Lower lobe of right lung (tissue), 2 donors: Measurements from ENCODE around the gene DCST1. TPM values are rescaled to one million over a fixed set of nuclear protein-coding genes. Genes with fewer than 3 reads are reported as not detected.

Experiments used
- ATAC-seq, 2 donors: fragments of 200-7000 bp; cut with Tn5 transposase; one replicate each; pipeline ENCODE4 v1.9.1; 2020 to 2022; ENCODE audit warnings: mild to moderate bottlenecking in 2 of 2, moderate library complexity in 2 of 2
- DNase-seq: peaks from one replicate; pipeline ENCODE4 v3.0.0-alpha.2; 2020
- H3K27ac ChIP-seq: fragments of 200-600 bp; one replicate; pipeline ENCODE4 v1.8.0; 2022
- H3K27me3 ChIP-seq: fragments of 200-600 bp; one replicate; pipeline ENCODE4 v1.8.0; 2022; ENCODE audit warnings: low read depth
- H3K36me3 ChIP-seq: fragments of 200-600 bp; one replicate; pipeline ENCODE4 v1.8.0; 2022; ENCODE audit warnings: mild to moderate bottlenecking
- H3K4me1 ChIP-seq: fragments of 200-600 bp; one replicate; pipeline ENCODE4 v1.8.0; 2022
- H3K4me3 ChIP-seq: fragments of 200-600 bp; one replicate; pipeline ENCODE4 v1.8.0; 2022; ENCODE audit warnings: mild to moderate bottlenecking
- H3K9me3 ChIP-seq: fragments of 200-600 bp; one replicate; pipeline ENCODE4 v1.8.0; 2022
- CTCF ChIP-seq: fragments of 200-600 bp; IDR thresholded peaks from one replicate; pipeline ENCODE4 v1.8.0; 2022; ENCODE audit warnings: antibody characterized with exemption, mild to moderate bottlenecking
- intact Hi-C: fragments of 100-400 bp; cut with DNase I; formaldehyde crosslinking; loops from one replicate; pipeline ENCODE4 v1.11.0; 2022
- total RNA-seq: library from RNA; stranded (reverse); fragmentation: NEBNext Ultra II Directional; extraction: Animal tissue kit (Norgen Biotek cat#: 25700); gene quantifications from one replicate; pipeline ENCODE4 v1.2.1, GENCODE V29; 2021
- donor health status: DM: no; HTN: yes; CAD: no; lungs with severe emphysema.

The DCST1 gene
- total RNA-seq, 1 donor from 2014 or later, result not detected

- peaks cover 22% of the 10 kb centered on the region for H3K4me1 ChIP-seq
- H3K27ac ChIP-seq, result no peak overlapping the region
- DNase-seq (peak; percentile 86), ATAC-seq (peak; percentile 71 to 80)
- peak overlapping the region; percentile 14 for H3K4me3 ChIP-seq
- no peaks in the 10 kb centered on the region for H3K27me3 ChIP-seq
- TF ChIP-seq CTCF, result peak; percentile 99
- no peaks in the 10 kb centered on the region for H3K36me3 ChIP-seq
- intact Hi-C loops, result loop anchor here (5.0 kb wide), 1 partner anchor 76 kb away; no protein-coding TSS in a partner anchor
- H3K9me3 ChIP-seq, result no peaks in the 10 kb centered on the region
Measured at GRCh38 chr1:155091071-155092051, 57.7 kb downstream of the DCST1 start.

GRCh38 chr1:155092131-155092530, 58.5 kb downstream of the DCST1 start:
- H3K4me3 ChIP-seq, result no peak overlapping the region
- H3K27me3 ChIP-seq, result no peaks in the 10 kb centered on the region
- intact Hi-C loops, result loop anchor here (5.0 kb wide), 1 partner anchor 75 kb away; no protein-coding TSS in a partner anchor
- DNase-seq, result no peak
- no peaks in the 10 kb centered on the region for H3K36me3 ChIP-seq
- TF ChIP-seq CTCF, result no peak
- H3K9me3 ChIP-seq, result no peaks in the 10 kb centered on the region
- peaks cover 22% of the 10 kb centered on the region for H3K4me1 ChIP-seq
- no peak for ATAC-seq
- H3K27ac ChIP-seq, result no peak overlapping the region

GRCh38 chr1:155092641-155093040, 59.0 kb downstream of the DCST1 start:
- no peak for DNase-seq
- no peak for TF ChIP-seq CTCF
- Histone ChIP-seq H3K9me3 (no peaks in the 10 kb centered on the region), H3K27ac (no peak overlapping the region), H3K27me3 (no peaks in the 10 kb centered on the region), H3K36me3 (no peaks in the 10 kb centered on the region), H3K4me3 (no peak overlapping the region), H3K4me1 (peaks cover 22% of the 10 kb centered on the region)
- intact Hi-C loops, result loop anchor here (5.0 kb wide), 1 partner anchor 75 kb away; no protein-coding TSS in a partner anchor
- no peak for ATAC-seq

- Histone ChIP-seq H3K4me3 (no peak overlapping the region), H3K27ac (peak overlapping the region; percentile 63), H3K4me1 (peaks cover 22% of the 10 kb centered on the region), H3K9me3 (no peaks in the 10 kb centered on the region), H3K27me3 (no peaks in the 10 kb centered on the region), H3K36me3 (no peaks in the 10 kb centered on the region)
- DNase-seq, result no peak
- TF ChIP-seq CTCF, result peak; percentile 43
- peak; percentile 66 to 81 for ATAC-seq
- intact Hi-C loops, result loop anchor here (5.0 kb wide), 1 partner anchor 73 kb away; no protein-coding TSS in a partner anchor
Measured at GRCh38 chr1:155093911-155094621, 60.4 kb downstream of the DCST1 start.

- ATAC-seq (no peak), DNase-seq (no peak)
- no peaks in the 10 kb centered on the region for H3K27me3 ChIP-seq
- intact Hi-C loops, result loop anchor here (5.0 kb wide), 1 partner anchor 73 kb away; no protein-coding TSS in a partner anchor
- peak overlapping the region; percentile 63 for H3K27ac ChIP-seq
- H3K4me1 ChIP-seq, result peaks cover 22% of the 10 kb centered on the region
- H3K9me3 ChIP-seq, result no peaks in the 10 kb centered on the region
- H3K36me3 ChIP-seq, result no peaks in the 10 kb centered on the region
- H3K4me3 ChIP-seq, result no peak overlapping the region
- no peak for TF ChIP-seq CTCF
Measured at GRCh38 chr1:155094622-155094948, 61.0 kb downstream of the DCST1 start.
